IgD-negative memory B cell (primary cell): ENCODE measurements around the gene ZNF267. TPM values are rescaled to one million over a fixed set of nuclear protein-coding genes. Genes with fewer than 3 reads are reported as not detected.
"Not testable (repeated sequence)": the region's sequence is repeated elsewhere in the genome, so short reads cannot be mapped to it uniquely, and the experiment has no call there.

Experiments
- H3K27ac Mint-ChIP-seq, 3 donors: one replicate each; pipeline ENCODE4 v1.8.0; 2020 to 2022; ENCODE audit warnings: mild to moderate bottlenecking in 3 of 3, mixed read lengths in 3 of 3, moderate library complexity in 1 of 3
- H3K27me3 Mint-ChIP-seq: one replicate; pipeline ENCODE4 v1.8.0; 2021; ENCODE audit warnings: mixed read lengths
- H3K36me3 Mint-ChIP-seq: one replicate; pipeline ENCODE4 v1.8.0; 2020; ENCODE audit warnings: mild to moderate bottlenecking, mixed read lengths
- H3K4me1 Mint-ChIP-seq, 3 donors: one replicate each; pipeline ENCODE4 v1.8.0; 2020 to 2022; ENCODE audit warnings: mixed read lengths in 3 of 3, mild to moderate bottlenecking in 1 of 3
- H3K4me3 Mint-ChIP-seq, 4 donors: one replicate each; pipeline ENCODE4 v1.8.0; 2020 to 2022; ENCODE audit warnings: mild to moderate bottlenecking in 4 of 4, mixed read lengths in 4 of 4, moderate library complexity in 3 of 4
- H3K9me3 Mint-ChIP-seq, 3 donors: one replicate each; pipeline ENCODE4 v1.8.0; 2020 to 2021; ENCODE audit warnings: mixed read lengths in 3 of 3, mild to moderate bottlenecking in 1 of 3
- polyA plus RNA-seq: library from polyadenylated mRNA; unstranded; fragments of 300-500 nt; fragmentation: Illumina TruSeq; gene quantifications from one replicate; pipeline ENCODE4 v1.2.3, GENCODE V29; 2021

The ZNF267 gene
- polyA plus RNA-seq, 1 donor from 2014 or later, result 18.1 TPM

GRCh38 chr16:31904571-31904970 is 31.0 kb downstream of the ZNF267 start:
- not testable (repeated sequence) for H3K27me3 Mint-ChIP-seq, H3K27ac Mint-ChIP-seq, H3K4me1 Mint-ChIP-seq
- Mint-ChIP-seq H3K9me3 (peaks cover 5 to 34% (median 27%) of the 10 kb centered on the region in 3 donors), H3K36me3 (peaks cover 33% of the 10 kb centered on the region), H3K4me3 (peak overlapping the region in 1 of 4 donors; percentile 64)

- H3K27me3 Mint-ChIP-seq, result no peaks in the 10 kb centered on the region
- no peak overlapping the region for H3K27ac Mint-ChIP-seq
- H3K4me3 Mint-ChIP-seq, result no peak overlapping the region
- H3K4me1 Mint-ChIP-seq, result peaks cover 1 to 3% (median 3%) of the 10 kb centered on the region in 3 donors
- peaks cover 27 to 73% (median 54%) of the 10 kb centered on the region in 3 donors for H3K9me3 Mint-ChIP-seq
- peaks cover 74% of the 10 kb centered on the region for H3K36me3 Mint-ChIP-seq
These were observed 40.1 kb downstream of the ZNF267 start for GRCh38 chr16:31913668-31914067.

- Mint-ChIP-seq H3K27me3 (no peaks in the 10 kb centered on the region), H3K9me3 (peaks cover 21 to 71% (median 58%) of the 10 kb centered on the region in 3 donors), H3K4me3 (peak overlapping the region in 1 of 4 donors; percentile 68), H3K4me1 (peaks cover 0 to 3% (median 2%) of the 10 kb centered on the region in 3 donors), H3K27ac (no peak overlapping the region), H3K36me3 (peaks cover 56% of the 10 kb centered on the region)
These were observed 42.5 kb downstream of the ZNF267 start for GRCh38 chr16:31916056-31916488.

- Mint-ChIP-seq H3K4me3 (no peak overlapping the region), H3K27ac (no peak overlapping the region), H3K9me3 (peaks cover 23 to 59% (median 39%) of the 10 kb centered on the region in 3 donors), H3K27me3 (no peaks in the 10 kb centered on the region), H3K4me1 (no peaks in the 10 kb centered on the region), H3K36me3 (peaks cover 22% of the 10 kb centered on the region)
These were observed 46.8 kb downstream of the ZNF267 start for GRCh38 chr16:31920373-31920772.

- H3K9me3 Mint-ChIP-seq, H3K27me3 Mint-ChIP-seq, H3K4me1 Mint-ChIP-seq, H3K36me3 Mint-ChIP-seq, H3K4me3 Mint-ChIP-seq, H3K27ac Mint-ChIP-seq: not testable (repeated sequence)
These were observed 78.2 kb downstream of the ZNF267 start for GRCh38 chr16:31951806-31952205.

GRCh38 chr16:31952206-31952605 is 78.6 kb downstream of the ZNF267 start:
- H3K9me3 Mint-ChIP-seq, H3K36me3 Mint-ChIP-seq, H3K27ac Mint-ChIP-seq, H3K4me1 Mint-ChIP-seq, H3K4me3 Mint-ChIP-seq, H3K27me3 Mint-ChIP-seq: not testable (repeated sequence)

GRCh38 chr16:31956221-31956620 is 82.6 kb downstream of the ZNF267 start:
- H3K27me3 Mint-ChIP-seq, H3K4me3 Mint-ChIP-seq, H3K9me3 Mint-ChIP-seq, H3K27ac Mint-ChIP-seq, H3K36me3 Mint-ChIP-seq, H3K4me1 Mint-ChIP-seq: not testable (repeated sequence)

- H3K4me1 Mint-ChIP-seq, H3K27ac Mint-ChIP-seq, H3K27me3 Mint-ChIP-seq, H3K9me3 Mint-ChIP-seq, H3K4me3 Mint-ChIP-seq, H3K36me3 Mint-ChIP-seq: not testable (repeated sequence)
These were observed 86.7 kb downstream of the ZNF267 start for GRCh38 chr16:31960186-31960910.
